Esophagus squamous epithelium (tissue), 5 donors: ENCODE measurements around the gene IL22RA1. TPM values are rescaled to one million over a fixed set of nuclear protein-coding genes. Genes with fewer than 3 reads are reported as not detected.

Experiments used
- DNase-seq: peaks from one replicate; lab custom pipeline; 2025; lab: John Stamatoyannopoulos, UW
- H3K27ac ChIP-seq, 4 donors: fragments of 200-600 bp; sonication (generic); one replicate each; pipeline ENCODE4 v1.5.1; 2016 to 2019; ENCODE audit warnings: mild to moderate bottlenecking in 1 of 4
- H3K27me3 ChIP-seq, 4 donors: fragments of 200-600 bp; sonication (generic); 1 replicate in 3 of 4; 2 replicates in 1 of 4; pipeline versions ENCODE4 v1.5.1 to v1.6.0; 2017 to 2021; ENCODE audit warnings: antibody characterized with exemption in 1 of 4
- H3K36me3 ChIP-seq, 3 donors: fragments of 200-600 bp; sonication (generic); one replicate each; pipeline ENCODE4 v1.5.1; 2016 to 2019
- H3K4me1 ChIP-seq, 3 donors: fragments of 200-600 bp; sonication (generic); one replicate each; pipeline ENCODE4 v1.5.1; 2017 to 2019
- H3K4me3 ChIP-seq, 4 donors: fragments of 200-600 bp; sonication (generic); 1 replicate in 3 of 4; 2 replicates in 1 of 4; pipeline ENCODE4 v1.5.1; 2016 to 2019; ENCODE audit warnings: mild to moderate bottlenecking in 2 of 4, moderate library complexity in 1 of 4
- H3K9me3 ChIP-seq, 3 donors: fragments of 200-600 bp; sonication (generic); one replicate each; pipeline ENCODE4 v1.5.1; 2016 to 2019
- CTCF ChIP-seq, 6 experiments: fragments of 450-650 bp in 4 of 6; fragments of 200-600 bp in 2 of 6; sonication (generic) in 2 of 6; IDR thresholded peaks; one replicate each; pipeline ENCODE4 v1.5.1; 2016 to 2019; ENCODE audit warnings: antibody characterized with exemption in 6 of 6, mild to moderate bottlenecking in 4 of 6, moderate library complexity in 4 of 6
- POLR2A ChIP-seq, 4 donors: fragments of 450-650 bp; IDR thresholded peaks; one replicate each; pipeline ENCODE4 v1.6.1; 2017; ENCODE audit warnings: antibody characterized with exemption in 4 of 4, mild to moderate bottlenecking in 4 of 4, moderate library complexity in 3 of 4
- WGBS, 2 donors: methylation state at CpG; one replicate each; pipeline ENCODE4 v1.1.5; 2018; 5-methylcytosine and 5-hydroxymethylcytosine counted together
- intact Hi-C: fragments of 100-400 bp; cut with DNase I; formaldehyde crosslinking; loops from one replicate; pipeline ENCODE4 v1.15.0; 2022
- total RNA-seq, 4 donors: library from RNA; depleted of rRNA; stranded (reverse); fragments of >200 nt; gene quantifications; one replicate each; pipeline ENCODE4 v1.1.0, GENCODE V29; 2016
- donor health status: DM: yes; HTN: yes; CAD: no.

IL22RA1 gene
- total RNA-seq, 4 donors from 2014 or later = 3.6 to 16.0 (median 10.5) TPM

GRCh38 chr1:24175033-24175755, 32.3 kb upstream of the IL22RA1 start:
- TF ChIP-seq POLR2A (IDR thresholded peaks at IDR 0.05) (no peak), CTCF (IDR thresholded peaks at IDR 0.05) (no peak)
- intact Hi-C loops = no loop called here
- H3K27ac ChIP-seq = peak overlapping the region in 2 of 4 donors; percentile 53 to 64
- H3K4me3 ChIP-seq = no peak overlapping the region
- peaks cover 0 to 19% (median 0%) of the 10 kb centered on the region in 3 donors for H3K4me1 ChIP-seq
- H3K36me3 ChIP-seq = peaks cover 0 to 12% (median 0%) of the 10 kb centered on the region in 3 donors
- H3K27me3 ChIP-seq = no peaks in the 10 kb centered on the region
- 48 to 68% methylated on average over 6 of the region's 6 CpGs for WGBS, 2 donors
- no peaks in the 10 kb centered on the region for H3K9me3 ChIP-seq
- no peak for DNase-seq

GRCh38 chr1:24173638-24174575, 31.0 kb upstream of the IL22RA1 start:
- H3K27ac ChIP-seq = no peak overlapping the region
- no peak for TF ChIP-seq CTCF (IDR thresholded peaks at IDR 0.05)
- TF ChIP-seq POLR2A (IDR thresholded peaks at IDR 0.05) = no peak
- intact Hi-C loops = no loop called here

GRCh38 chr1:24172598-24172997, 29.7 kb upstream of the IL22RA1 start:
- H3K27me3 ChIP-seq = no peaks in the 10 kb centered on the region
- no peak overlapping the region for H3K4me3 ChIP-seq
- no peak for DNase-seq
- peaks cover 0 to 19% (median 0%) of the 10 kb centered on the region in 3 donors for H3K4me1 ChIP-seq
- TF ChIP-seq POLR2A (IDR thresholded peaks at IDR 0.05) = no peak
- no peak for TF ChIP-seq CTCF (IDR thresholded peaks at IDR 0.05)
- 92 to 99% methylated on average over 5 of the region's 5 CpGs for WGBS, 2 donors
- H3K9me3 ChIP-seq = no peaks in the 10 kb centered on the region
- H3K36me3 ChIP-seq = peaks cover 0 to 26% (median 0%) of the 10 kb centered on the region in 3 donors
- intact Hi-C loops = no loop called here
- H3K27ac ChIP-seq = no peak overlapping the region

More at GRCh38 chr1:24173638-24174575, 31.0 kb upstream of the IL22RA1 start:
- DNase-seq = no peak
- Histone ChIP-seq H3K4me3 (no peak overlapping the region), H3K27me3 (no peaks in the 10 kb centered on the region), H3K36me3 (peaks cover 0 to 15% (median 0%) of the 10 kb centered on the region in 3 donors), H3K4me1 (peaks cover 0 to 19% (median 0%) of the 10 kb centered on the region in 3 donors), H3K9me3 (no peaks in the 10 kb centered on the region)
- WGBS, 2 donors = 73 to 90% methylated on average over 5 of the region's 5 CpGs

GRCh38 chr1:24169286-24169685, 26.3 kb upstream of the IL22RA1 start:
- no peak for DNase-seq
- WGBS, 2 donors = 93 to 100% methylated on average over 2 to 7 of the region's 12 CpGs
- no peaks in the 10 kb centered on the region for H3K27me3 ChIP-seq
- H3K4me1 ChIP-seq = no peaks in the 10 kb centered on the region
- H3K4me3 ChIP-seq = no peak overlapping the region
- intact Hi-C loops = loop anchor here (10.0 kb wide), 1 partner anchor 94 kb away; no protein-coding TSS in a partner anchor
- no peaks in the 10 kb centered on the region for H3K9me3 ChIP-seq
- H3K36me3 ChIP-seq = peaks cover 0 to 52% (median 0%) of the 10 kb centered on the region in 3 donors
- no peak overlapping the region for H3K27ac ChIP-seq
- no peak for TF ChIP-seq CTCF (IDR thresholded peaks at IDR 0.05)
- no peak for TF ChIP-seq POLR2A (IDR thresholded peaks at IDR 0.05)
